Caco-2 (cell line): ENCODE results near the gene ARMH1. TPM values are rescaled to one million over a fixed set of nuclear protein-coding genes. Genes with fewer than 3 reads are reported as not detected.

Source experiments
- BruUV-seq: library from RNA; stranded (reverse); fragments of 400-500 nt; replicated peaks from 2 replicates; lab custom pipeline; 2021; lab: Mats Ljungman, UMichigan
- CTCF ChIA-PET: fragments of 300-600 bp; sonication (Branson Sonifier 250); formaldehyde crosslinking; loops from one replicate; lab custom pipeline; 2022; ENCODE audit warnings: antibody characterized with exemption; lab: Charles Lee
- POLR2A ChIA-PET: fragments of 300-600 bp; sonication (Branson Sonifier 250); formaldehyde crosslinking; loops from one replicate; lab custom pipeline; 2022; ENCODE audit warnings: antibody characterized with exemption; lab: Charles Lee
- DNase-seq, 2 experiments: peaks; one replicate each; pipeline versions ENCODE4 v3.0.0 to v3.0.0-alpha.2; 2020 to 2022
- H3K27me3 ChIP-seq: replicated peaks from 2 replicates; pipeline ENCODE4 v1.6.0; 2011; ENCODE audit warnings: low read length; ENCODE audit not compliant: control insufficient read depth, insufficient read depth
- H3K36me3 ChIP-seq: 2 replicates; pipeline ENCODE4 v1.5.1; 2011; ENCODE audit warnings: low read length; ENCODE audit not compliant: control insufficient read depth, insufficient read depth
- H3K4me1 ChIP-seq: fragments of 250-450 bp; sonication (Bioruptor Pico); 2 replicates; pipeline ENCODE4 v1.5.1; 2020; ENCODE audit warnings: mild to moderate bottlenecking
- H3K4me3 ChIP-seq: 2 replicates; pipeline ENCODE4 v1.5.1; 2011; ENCODE audit warnings: low read depth, mild to moderate bottlenecking, control low read depth, low read length
- H3K9me3 ChIP-seq: fragments of 250-450 bp; sonication (Bioruptor Pico); 2 replicates; pipeline ENCODE4 v1.5.1; 2020; ENCODE audit warnings: mild to moderate bottlenecking, moderate library complexity
- H3K27ac Mint-ChIP-seq: one replicate; pipeline ENCODE4 v1.8.0; 2022; ENCODE audit warnings: mixed read lengths; ENCODE audit not compliant: unreplicated experiment
- H3K27me3 Mint-ChIP-seq: one replicate; pipeline ENCODE4 v1.8.0; 2022; ENCODE audit warnings: mixed read lengths; ENCODE audit not compliant: insufficient read depth, unreplicated experiment
- H3K36me3 Mint-ChIP-seq: one replicate; pipeline ENCODE4 v1.8.0; 2022; ENCODE audit warnings: mild to moderate bottlenecking, mixed read lengths; ENCODE audit not compliant: insufficient read depth, unreplicated experiment
- H3K4me1 Mint-ChIP-seq: one replicate; pipeline ENCODE4 v1.8.0; 2022; ENCODE audit warnings: low read depth, mixed read lengths; ENCODE audit not compliant: unreplicated experiment
- H3K4me3 Mint-ChIP-seq: one replicate; pipeline ENCODE4 v1.8.0; 2022; ENCODE audit warnings: mild to moderate bottlenecking, moderate library complexity, mixed read lengths; ENCODE audit not compliant: unreplicated experiment
- H3K9me3 Mint-ChIP-seq: one replicate; pipeline ENCODE4 v1.8.0; 2022; ENCODE audit warnings: mixed read lengths; ENCODE audit not compliant: unreplicated experiment
- CTCF ChIP-seq, 2 experiments: fragments of 200-600 bp in 1 of 2; IDR thresholded peaks; 1 replicate in 1 of 2; 2 replicates in 1 of 2; pipeline versions ENCODE4 v1.5.1 to v1.8.0; 2011 to 2022; ENCODE audit warnings: antibody characterized with exemption in 1 of 2, control low read depth in 1 of 2, inconsistent platforms in 1 of 2, low read depth in 1 of 2, low read length in 1 of 2, mild to moderate bottlenecking in 1 of 2, moderate library complexity in 1 of 2; ENCODE audit not compliant: insufficient read depth in 1 of 2, severe bottlenecking in 1 of 2, unreplicated experiment in 1 of 2
- intact Hi-C: fragments of 100-400 bp; cut with micrococcal nuclease; formaldehyde crosslinking; loops from one replicate; pipeline ENCODE4 v1.10.0; 2022; ENCODE audit not compliant: unreplicated experiment
- total RNA-seq: library from RNA; stranded (reverse); gene quantifications from 2 replicates; pipeline ENCODE4 v1.2.3, GENCODE V29; 2022

Gene ARMH1
- total RNA-seq, 1 experiment from 2014 or later, result not detected

GRCh38 chr1:44641126-44642102, 33.1 kb upstream of the ARMH1 start:
- CTCF ChIA-PET, result interaction anchor here (1.2 kb wide), 1 partner anchor 11 kb away, joined by 3 read pairs; no protein-coding TSS in a partner anchor
- no peaks in the 10 kb centered on the region for H3K27me3 ChIP-seq
- POLR2A ChIA-PET, result interaction anchor here (0.6 to 1.0 kb wide), 2 partner anchors 9 to 19 kb away, joined by 3 to 5 read pairs; no protein-coding TSS in a partner anchor
- Mint-ChIP-seq H3K4me1 (peaks cover 6% of the 10 kb centered on the region), H3K9me3 (no peaks in the 10 kb centered on the region), H3K27ac (no peak overlapping the region), H3K27me3 (no peaks in the 10 kb centered on the region), H3K36me3 (peaks cover 24% of the 10 kb centered on the region), H3K4me3 (no peak overlapping the region)
- no peak overlapping the region for H3K4me3 ChIP-seq
- no peak for DNase-seq
- peaks cover 2% of the 10 kb centered on the region; the same call in 1 of the 2 replicates for H3K36me3 ChIP-seq
- TF ChIP-seq CTCF (IDR thresholded peaks at IDR 0.05; ENCODE audit: insufficient read depth in 1 of 2, low read depth in 1 of 2, low read length in 1 of 2, severe bottlenecking in 1 of 2, unreplicated experiment in 1 of 2), result no peak
- no TSS peak for BruUV-seq
- intact Hi-C loops, result no loop called here
- no peaks in the 10 kb centered on the region for H3K4me1 ChIP-seq
- no peaks in the 10 kb centered on the region for H3K9me3 ChIP-seq

- Mint-ChIP-seq H3K27ac (no peak overlapping the region), H3K9me3 (no peaks in the 10 kb centered on the region), H3K4me1 (peaks cover 6% of the 10 kb centered on the region), H3K4me3 (no peak overlapping the region), H3K27me3 (no peaks in the 10 kb centered on the region), H3K36me3 (peaks cover 23% of the 10 kb centered on the region)
- Histone ChIP-seq H3K4me3 (no peak overlapping the region), H3K4me1 (no peaks in the 10 kb centered on the region), H3K9me3 (no peaks in the 10 kb centered on the region), H3K36me3 (peaks cover 2% of the 10 kb centered on the region; the same call in 1 of the 2 replicates), H3K27me3 (no peaks in the 10 kb centered on the region)
- CTCF ChIA-PET, result interaction anchor here (1.2 kb wide), 1 partner anchor 11 kb away, joined by 3 read pairs; no protein-coding TSS in a partner anchor
- POLR2A ChIA-PET, result interaction anchor here (1.0 kb wide), 1 partner anchor 10 kb away, joined by 3 read pairs; no protein-coding TSS in a partner anchor
- BruUV-seq, result no TSS peak
- DNase-seq, result no peak
- TF ChIP-seq CTCF (IDR thresholded peaks at IDR 0.05; ENCODE audit: insufficient read depth in 1 of 2, low read depth in 1 of 2, low read length in 1 of 2, severe bottlenecking in 1 of 2, unreplicated experiment in 1 of 2), result no peak
- intact Hi-C loops, result no loop called here
Observed at GRCh38 chr1:44642255-44642654, 32.3 kb upstream of the ARMH1 start.

- 0 out of 2 replicates have a peak, but pooled peaks cover 2% of the 10 kb centered on the region for H3K36me3 ChIP-seq
- Mint-ChIP-seq H3K9me3 (no peaks in the 10 kb centered on the region), H3K27me3 (no peaks in the 10 kb centered on the region), H3K4me1 (peaks cover 6% of the 10 kb centered on the region), H3K27ac (no peak overlapping the region), H3K4me3 (no peak overlapping the region), H3K36me3 (peaks cover 16% of the 10 kb centered on the region)
- BruUV-seq, result no TSS peak
- no peak overlapping the region for H3K4me3 ChIP-seq
- H3K27me3 ChIP-seq, result no peaks in the 10 kb centered on the region
- intact Hi-C loops, result no loop called here
- H3K9me3 ChIP-seq, result no peaks in the 10 kb centered on the region
- no peak for TF ChIP-seq CTCF (IDR thresholded peaks at IDR 0.05; ENCODE audit: insufficient read depth in 1 of 2, low read depth in 1 of 2, low read length in 1 of 2, severe bottlenecking in 1 of 2, unreplicated experiment in 1 of 2)
- no peaks in the 10 kb centered on the region for H3K4me1 ChIP-seq
- no peak for DNase-seq
- ChIA-PET POLR2A (interaction anchor here (1.0 kb wide), 1 partner anchor 10 kb away, joined by 3 read pairs; no protein-coding TSS in a partner anchor), CTCF (interaction anchor here (1.2 kb wide), 1 partner anchor 10 kb away, joined by 3 read pairs; no protein-coding TSS in a partner anchor)
Observed at GRCh38 chr1:44642925-44643324, 31.6 kb upstream of the ARMH1 start.
